Esophagus muscularis mucosa (tissue), 4 donors: Measurements from ENCODE around the gene PRPF18. TPM values are rescaled to one million over a fixed set of nuclear protein-coding genes. Genes with fewer than 3 reads are reported as not detected.

Experiments
- DNase-seq: peaks from one replicate; pipeline ENCODE4 v3.0.0-alpha.2; 2017; ENCODE audit errors: extremely low spot score
- H3K27ac ChIP-seq, 4 donors: fragments of 200-600 bp; sonication (generic); replicated peaks in 1 of 4; 1 replicate in 3 of 4; 2 replicates in 1 of 4; pipeline ENCODE4 v1.5.1; 2016 to 2019; ENCODE audit warnings: mild to moderate bottlenecking in 1 of 4
- H3K27me3 ChIP-seq, 4 donors: fragments of 200-600 bp; sonication (generic); one replicate each; pipeline versions ENCODE4 v1.5.1 to v1.6.0; 2016 to 2019
- H3K36me3 ChIP-seq, 4 donors: fragments of 200-600 bp; sonication (generic); one replicate each; pipeline ENCODE4 v1.5.1; 2016 to 2019
- H3K4me1 ChIP-seq, 4 donors: fragments of 200-600 bp; sonication (generic); one replicate each; pipeline ENCODE4 v1.5.1; 2016 to 2019
- H3K4me3 ChIP-seq, 4 donors: fragments of 200-600 bp; sonication (generic); 1 replicate in 2 of 4; 2 replicates in 2 of 4; pipeline ENCODE4 v1.5.1; 2016 to 2019; ENCODE audit warnings: mild to moderate bottlenecking in 4 of 4, moderate library complexity in 1 of 4
- H3K9me3 ChIP-seq, 4 donors: fragments of 200-600 bp; sonication (generic); 1 replicate in 3 of 4; 2 replicates in 1 of 4; pipeline ENCODE4 v1.5.1; 2016 to 2019
- EP300 ChIP-seq: sonication (generic); formaldehyde crosslinking; IDR thresholded peaks from one replicate; pipeline ENCODE4 v1.6.1; 2017; ENCODE audit warnings: antibody characterized with exemption
- POLR2A ChIP-seq: fragments of 450-650 bp; IDR thresholded peaks from one replicate; pipeline ENCODE4 v1.6.1; 2017; ENCODE audit warnings: antibody characterized with exemption, moderate library complexity, mild to moderate bottlenecking, low read depth
- POLR2AphosphoS5 ChIP-seq, 2 donors: sonication (generic); formaldehyde crosslinking; IDR thresholded peaks; one replicate each; pipeline ENCODE4 v1.6.1; 2017; ENCODE audit warnings: antibody characterized with exemption in 2 of 2
- WGBS: methylation state at CpG from one replicate; pipeline ENCODE4 v1.1.5; 2018; 5-methylcytosine and 5-hydroxymethylcytosine counted together
- intact Hi-C: fragments of 100-400 bp; cut with DNase I; formaldehyde crosslinking; loops from one replicate; pipeline ENCODE4 v1.15.1; 2023
- total RNA-seq, 4 donors: library from RNA; depleted of rRNA; stranded (reverse); fragments of >200 nt; gene quantifications; one replicate each; pipeline versions ENCODE4 v1.1.0 to v1.2.1, GENCODE V29; 2016
- TF ChIP-seq, protein P1 (sequence below), 3 experiments: fragments of 200-600 bp in 2 of 3; fragments of 450-650 bp in 1 of 3; sonication (generic) in 2 of 3; IDR thresholded peaks; one replicate each; pipeline ENCODE4 v1.5.1; 2017 to 2019; ENCODE audit warnings: antibody characterized with exemption in 3 of 3, mild to moderate bottlenecking in 2 of 3, moderate library complexity in 1 of 3

The PRPF18 gene
- total RNA-seq, 4 donors from 2014 or later = 16.2 to 27.8 (median 25.6) TPM

DNA sequence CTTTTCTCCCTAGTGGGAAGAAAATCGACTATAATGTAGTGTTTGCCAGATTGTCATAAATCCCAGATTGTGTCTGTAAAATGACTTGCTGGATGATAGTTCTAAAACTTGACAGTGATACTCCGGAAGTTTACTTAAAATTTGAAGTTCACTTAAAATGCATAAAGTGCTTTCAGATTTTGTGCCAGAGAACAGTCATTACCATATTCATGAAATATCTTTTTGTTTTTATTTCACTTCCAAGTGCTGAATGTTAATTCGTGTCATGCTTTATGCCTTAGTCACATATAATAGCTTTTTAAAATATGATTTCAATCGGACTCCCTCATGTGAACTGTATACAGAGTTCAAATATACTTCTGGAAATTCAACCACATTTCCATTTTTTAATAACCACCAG lies 30.4 kb downstream of the PRPF18 start:
- H3K27ac ChIP-seq = no peak overlapping the region
- H3K9me3 ChIP-seq = no peaks in the 10 kb centered on the region
- no peak overlapping the region for H3K4me3 ChIP-seq
- WGBS = 45% methylated on average over 4 of the region's 4 CpGs
- intact Hi-C loops = no loop called here
- DNase-seq = no peak
- H3K4me1 ChIP-seq = peaks cover 0 to 27% (median 26%) of the 10 kb centered on the region in 4 donors
- no peaks in the 10 kb centered on the region for H3K27me3 ChIP-seq
- peaks cover 16 to 74% (median 47%) of the 10 kb centered on the region in 4 donors for H3K36me3 ChIP-seq
- TF ChIP-seq, protein P1, sequence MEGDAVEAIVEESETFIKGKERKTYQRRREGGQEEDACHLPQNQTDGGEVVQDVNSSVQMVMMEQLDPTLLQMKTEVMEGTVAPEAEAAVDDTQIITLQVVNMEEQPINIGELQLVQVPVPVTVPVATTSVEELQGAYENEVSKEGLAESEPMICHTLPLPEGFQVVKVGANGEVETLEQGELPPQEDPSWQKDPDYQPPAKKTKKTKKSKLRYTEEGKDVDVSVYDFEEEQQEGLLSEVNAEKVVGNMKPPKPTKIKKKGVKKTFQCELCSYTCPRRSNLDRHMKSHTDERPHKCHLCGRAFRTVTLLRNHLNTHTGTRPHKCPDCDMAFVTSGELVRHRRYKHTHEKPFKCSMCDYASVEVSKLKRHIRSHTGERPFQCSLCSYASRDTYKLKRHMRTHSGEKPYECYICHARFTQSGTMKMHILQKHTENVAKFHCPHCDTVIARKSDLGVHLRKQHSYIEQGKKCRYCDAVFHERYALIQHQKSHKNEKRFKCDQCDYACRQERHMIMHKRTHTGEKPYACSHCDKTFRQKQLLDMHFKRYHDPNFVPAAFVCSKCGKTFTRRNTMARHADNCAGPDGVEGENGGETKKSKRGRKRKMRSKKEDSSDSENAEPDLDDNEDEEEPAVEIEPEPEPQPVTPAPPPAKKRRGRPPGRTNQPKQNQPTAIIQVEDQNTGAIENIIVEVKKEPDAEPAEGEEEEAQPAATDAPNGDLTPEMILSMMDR (IDR thresholded peaks at IDR 0.05) = no peak
- TF ChIP-seq POLR2AphosphoS5 (IDR thresholded peaks at IDR 0.05) = no peak

DNA sequence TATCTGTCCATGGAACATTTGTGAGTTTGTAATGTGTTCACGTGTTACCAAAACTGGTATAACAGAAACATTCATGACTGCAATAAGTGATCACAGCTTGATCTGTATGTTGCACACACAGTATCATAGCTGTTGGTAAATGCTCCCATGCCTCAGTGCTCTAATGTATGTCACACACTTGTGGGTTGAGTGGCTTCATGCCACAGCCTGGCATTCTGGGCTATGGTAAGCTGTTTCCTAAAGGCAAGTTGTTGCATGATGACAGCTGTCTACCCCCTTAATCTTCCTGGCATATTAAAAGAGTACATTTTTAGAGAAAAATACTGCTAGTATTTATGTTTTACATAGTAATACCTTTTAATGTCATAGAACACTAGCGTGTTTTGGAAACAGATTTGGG lies 35.2 kb downstream of the PRPF18 start:
- no peak for DNase-seq
- H3K27me3 ChIP-seq = no peaks in the 10 kb centered on the region
- no peaks in the 10 kb centered on the region for H3K9me3 ChIP-seq
- WGBS = 50% methylated on average over 2 of the region's 2 CpGs
- peaks cover 15 to 66% (median 30%) of the 10 kb centered on the region in 4 donors for H3K36me3 ChIP-seq
- TF ChIP-seq, protein P1 (IDR thresholded peaks at IDR 0.05) = no peak
- TF ChIP-seq POLR2A (no peak), POLR2AphosphoS5 (IDR thresholded peaks at IDR 0.05) (no peak), EP300 (no peak)
- intact Hi-C loops = no loop called here
- no peak overlapping the region for H3K4me3 ChIP-seq
- H3K27ac ChIP-seq = no peak overlapping the region
- peaks cover 0 to 2% (median under 1%) of the 10 kb centered on the region in 4 donors for H3K4me1 ChIP-seq

DNA sequence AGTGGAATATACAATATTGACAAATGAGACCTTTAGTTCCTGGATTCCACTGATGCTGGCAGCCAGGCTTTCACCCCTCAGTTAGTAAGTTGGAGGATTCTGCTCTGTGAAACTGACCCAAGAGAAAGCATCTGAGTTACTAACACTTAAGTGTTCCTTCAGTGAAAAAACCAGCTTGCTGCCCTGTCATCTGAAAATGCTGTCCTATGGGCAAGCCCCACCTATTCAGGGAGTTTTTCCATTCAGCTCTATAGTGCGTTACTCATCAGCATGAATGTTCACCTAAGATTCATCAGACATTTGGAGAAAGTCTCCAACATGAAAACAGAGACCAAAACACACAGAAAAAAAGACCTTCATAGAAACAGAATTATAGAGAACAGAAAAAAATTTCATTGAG lies 37.9 kb downstream of the PRPF18 start:
- Histone ChIP-seq H3K9me3 (no peaks in the 10 kb centered on the region), H3K27me3 (no peaks in the 10 kb centered on the region), H3K4me3 (no peak overlapping the region), H3K36me3 (peaks cover 6 to 42% (median 19%) of the 10 kb centered on the region in 4 donors), H3K4me1 (peaks cover 0 to 23% (median 12%) of the 10 kb centered on the region in 4 donors), H3K27ac (no peak overlapping the region)
- no peak for DNase-seq
- TF ChIP-seq, protein P1 (IDR thresholded peaks at IDR 0.05) = no peak
- TF ChIP-seq POLR2AphosphoS5 (IDR thresholded peaks at IDR 0.05) = no peak
- TF ChIP-seq EP300 = no peak
- TF ChIP-seq POLR2A = no peak
- intact Hi-C loops = no loop called here
- 92% methylated on average over 1 of the region's 1 CpG for WGBS

DNA sequence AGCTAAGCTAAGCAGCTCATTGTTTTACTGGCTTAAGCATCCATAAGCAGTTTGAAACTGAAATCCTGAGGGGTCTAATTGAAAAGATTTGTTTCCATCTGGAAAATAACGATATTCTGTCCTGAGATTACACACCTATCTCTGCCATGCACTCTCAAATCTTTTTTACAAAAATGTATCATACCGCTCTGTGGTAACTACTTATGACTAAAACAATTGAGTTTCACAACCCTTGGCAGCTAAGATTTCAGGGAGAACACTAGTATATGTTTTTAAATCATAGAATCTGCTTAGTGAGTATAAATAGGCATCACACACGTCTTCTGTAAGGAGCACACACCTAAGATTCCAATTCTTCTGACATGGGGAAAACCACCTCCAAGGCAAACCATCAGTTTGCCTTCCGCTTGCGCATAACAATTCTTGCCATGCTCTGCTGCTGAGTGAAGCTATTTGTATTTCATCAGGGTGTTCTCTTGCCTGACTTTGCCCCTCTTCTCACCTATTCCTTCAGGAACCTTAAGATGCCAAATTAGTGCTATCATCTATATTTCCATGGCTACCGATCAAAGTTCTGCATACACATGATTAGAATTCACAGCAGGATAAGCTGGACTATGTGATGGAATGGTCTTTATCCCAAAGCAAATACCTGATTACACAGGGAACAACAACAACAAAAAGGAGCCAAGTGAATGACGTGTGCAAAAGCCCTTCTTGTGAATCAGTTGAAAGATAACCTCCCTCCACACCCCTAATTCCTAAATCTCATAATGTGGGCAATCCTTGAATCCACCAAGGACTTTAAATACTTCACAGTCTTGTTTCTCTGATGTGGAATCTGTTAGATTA lies 40.9 kb downstream of the PRPF18 start:
- H3K4me3 ChIP-seq = no peak overlapping the region
- peaks cover 3 to 41% (median 24%) of the 10 kb centered on the region in 4 donors for H3K4me1 ChIP-seq
- H3K9me3 ChIP-seq = no peaks in the 10 kb centered on the region
- intact Hi-C loops = no loop called here
- no peak for DNase-seq
- TF ChIP-seq POLR2A = no peak
- TF ChIP-seq POLR2AphosphoS5 (IDR thresholded peaks at IDR 0.05) = no peak
- TF ChIP-seq, protein P1 (IDR thresholded peaks at IDR 0.05) = no peak
- no peak for TF ChIP-seq EP300
- peaks cover 5 to 37% (median 17%) of the 10 kb centered on the region in 4 donors for H3K36me3 ChIP-seq
- H3K27ac ChIP-seq = peak overlapping the region in 2 of 4 donors; percentile 4 to 65
- no peaks in the 10 kb centered on the region for H3K27me3 ChIP-seq
- 94% methylated on average over 7 of the region's 7 CpGs for WGBS
